GM18907 (cell line): ENCODE measurements around the gene ADGRG1.
"Not testable (repeated sequence)": the region's sequence is repeated elsewhere in the genome, so short reads cannot be mapped to it uniquely, and the experiment has no call there.

ENCODE experiments used
- ATAC-seq: cut with Tn5 transposase; IDR thresholded peaks from one replicate; pipeline ENCODE4 v1.9.1; 2021; ENCODE audit warnings: mild to moderate bottlenecking, moderate library complexity; ENCODE audit not compliant: unreplicated experiment

The ADGRG1 gene

GRCh38 chr16:57695680-57696069, 67.2 kb downstream of the ADGRG1 start:
- ATAC-seq, result no peak

GRCh38 chr16:57696240-57696639, 67.8 kb downstream of the ADGRG1 start:
- ATAC-seq, result no peak

DNA sequence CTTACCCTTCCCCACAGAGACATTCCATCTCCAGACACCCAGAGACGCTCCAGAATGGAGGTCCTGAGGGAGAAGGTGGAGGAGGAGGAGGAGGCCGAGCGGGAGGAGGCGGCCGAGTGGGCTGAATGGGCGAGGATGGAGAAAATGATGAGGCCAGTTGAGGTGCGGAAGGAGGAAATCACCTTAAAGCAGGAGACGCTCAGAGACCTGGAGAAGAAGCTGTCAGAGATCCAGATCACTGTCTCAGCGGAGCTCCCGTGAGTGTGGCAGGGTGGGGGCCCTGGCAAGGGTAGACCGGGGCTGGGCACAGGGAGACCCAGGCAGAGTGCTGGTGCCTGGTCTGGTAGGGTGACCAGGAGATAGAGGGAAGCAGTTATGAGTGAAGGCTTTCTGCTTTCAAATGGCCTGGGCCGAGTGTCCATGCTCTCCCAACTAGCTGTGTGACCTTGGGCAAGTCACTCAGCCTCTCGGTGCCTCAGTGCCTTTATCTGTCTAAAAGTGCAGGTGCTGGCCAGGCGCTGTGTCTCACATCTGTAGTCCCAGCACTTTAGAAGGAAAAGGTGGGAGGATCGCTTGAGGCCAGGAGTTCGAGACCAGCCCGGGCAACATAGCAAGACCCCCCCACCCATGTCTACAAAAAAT, 69.6 kb downstream of the ADGRG1 start:
- no peak for ATAC-seq

DNA sequence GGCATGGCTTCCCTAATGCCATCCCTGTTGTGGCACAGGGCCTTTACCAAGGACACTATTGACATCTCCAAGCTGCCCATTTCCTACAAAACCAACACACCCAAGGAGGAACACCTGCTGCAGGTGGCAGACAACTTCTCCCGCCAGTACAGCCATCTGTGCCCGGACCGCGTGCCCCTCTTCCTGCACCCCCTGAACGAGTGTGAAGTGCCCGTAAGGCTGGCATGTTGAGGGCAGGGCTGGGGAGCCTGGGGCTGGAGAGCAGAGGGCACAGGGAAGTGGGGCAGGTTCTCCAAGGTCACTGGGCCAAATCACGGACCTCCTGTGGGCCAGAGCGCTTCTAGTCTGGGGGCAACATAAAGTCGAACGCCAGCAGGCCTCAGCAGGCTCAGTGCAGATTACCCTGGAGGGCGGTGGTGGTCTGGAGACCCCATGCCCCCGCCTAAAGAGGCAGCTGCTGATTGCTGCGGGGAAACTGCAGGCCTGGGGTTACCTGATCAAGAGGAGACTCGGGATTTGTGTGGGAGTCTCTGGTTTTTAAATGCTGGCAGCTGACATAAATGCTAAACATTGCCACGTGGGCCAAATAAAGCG, 70.5 kb downstream of the ADGRG1 start:
- no peak for ATAC-seq

DNA sequence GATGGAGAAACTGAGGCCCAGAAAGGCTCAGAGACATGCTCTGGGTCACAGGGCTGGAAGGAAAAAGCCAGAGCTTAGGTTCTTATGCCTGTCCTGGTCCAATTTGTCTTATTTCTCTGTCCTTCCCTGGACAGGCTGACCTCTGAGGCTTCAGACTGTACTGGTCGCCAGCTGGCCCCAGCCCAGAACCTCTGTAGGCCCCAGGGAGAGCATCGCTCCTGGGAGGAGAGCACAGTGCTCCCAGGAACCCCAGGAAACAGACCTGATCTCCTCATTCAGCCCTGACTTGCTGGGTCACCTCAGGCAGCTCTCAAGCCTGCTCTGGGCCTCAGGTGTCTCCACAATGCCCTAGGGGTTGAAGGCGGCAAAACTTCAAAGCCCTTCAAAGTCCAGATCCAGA, 71.1 kb downstream of the ADGRG1 start:
- no peak for ATAC-seq

DNA sequence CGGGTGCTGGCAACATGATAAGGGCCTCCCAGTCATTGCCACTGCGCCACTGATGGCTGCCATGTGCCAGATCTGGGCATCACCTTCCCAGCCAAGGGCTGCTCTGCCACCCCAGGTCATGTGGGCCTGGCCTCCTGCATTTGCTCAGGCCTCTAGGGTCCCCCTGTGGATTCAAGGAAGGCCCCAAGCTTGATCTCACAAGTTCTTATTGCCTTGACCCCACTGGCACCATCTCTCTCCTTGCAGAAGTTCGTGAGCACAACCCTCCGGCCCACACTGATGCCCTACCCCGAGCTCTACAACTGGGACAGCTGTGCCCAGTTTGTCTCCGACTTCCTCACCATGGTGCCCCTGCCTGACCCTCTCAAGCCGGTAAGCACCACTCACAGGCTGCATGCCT, 71.5 kb downstream of the ADGRG1 start:
- ATAC-seq, result no peak

DNA sequence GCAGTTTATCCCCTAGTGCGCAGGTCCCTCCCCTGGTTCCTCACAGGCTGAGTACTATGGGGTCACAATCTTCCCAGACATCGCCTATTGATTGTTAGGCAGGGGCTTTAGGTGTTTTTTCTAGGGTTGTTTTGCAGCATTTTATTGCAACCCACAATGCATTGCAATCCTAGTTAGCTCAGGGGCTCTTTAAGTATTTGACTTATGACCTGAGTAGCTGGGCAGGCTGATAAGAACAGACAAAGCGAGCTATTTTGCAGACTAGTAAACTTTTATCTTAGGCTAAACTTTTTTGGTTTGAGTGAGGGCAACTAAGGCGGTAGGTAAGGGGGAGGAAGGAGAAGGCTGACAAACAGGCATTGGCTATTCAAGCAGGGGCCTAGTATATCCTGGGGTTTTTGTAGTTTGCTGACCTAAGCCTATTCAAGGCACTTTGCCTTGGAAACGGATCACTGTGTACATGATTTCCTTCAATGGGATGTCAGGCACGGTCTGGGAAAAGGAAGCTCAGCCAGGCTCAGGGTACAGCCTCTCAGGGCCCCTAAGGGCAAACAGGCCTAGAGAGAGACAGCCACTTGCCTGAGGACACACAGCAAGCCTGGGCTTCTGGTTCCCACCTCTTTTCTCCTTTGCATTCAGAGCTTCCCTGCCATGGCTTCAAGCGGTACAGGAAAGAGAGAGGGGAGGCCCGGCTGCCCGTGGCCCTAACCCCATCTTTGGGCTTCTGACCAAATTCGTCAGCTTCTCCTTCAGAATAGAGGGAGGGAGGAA, 72.5 kb downstream of the ADGRG1 start:
- no peak for ATAC-seq

DNA sequence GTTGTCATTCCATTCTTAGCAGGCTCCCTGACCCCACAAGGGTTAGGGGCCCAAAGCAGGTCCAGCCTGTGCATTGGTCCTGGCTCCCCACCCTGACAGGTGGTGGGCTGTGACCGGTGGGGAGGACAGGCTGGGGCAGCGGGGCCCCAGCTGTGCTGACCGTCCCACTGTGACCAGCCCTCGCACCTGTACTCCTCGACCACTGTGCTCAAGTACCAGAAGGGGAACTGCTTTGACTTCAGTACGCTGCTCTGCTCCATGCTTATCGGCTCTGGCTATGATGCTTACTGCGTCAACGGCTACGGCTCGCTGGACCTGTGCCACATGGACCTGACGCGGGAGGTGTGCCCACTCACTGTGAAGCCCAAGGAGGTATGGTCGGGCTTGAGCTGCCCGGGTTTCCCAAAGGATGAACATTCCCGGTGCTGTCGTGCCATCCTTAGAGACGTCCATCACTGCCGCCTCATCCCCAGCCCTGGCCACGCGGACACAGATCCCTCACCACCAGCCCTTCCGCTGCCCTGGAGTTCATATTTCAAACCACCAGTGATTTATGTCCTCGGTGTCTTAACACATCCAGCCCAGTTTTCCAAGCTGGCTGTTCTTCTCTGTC, 73.4 kb downstream of the ADGRG1 start:
- ATAC-seq, result no peak

- ATAC-seq, result no peak
Observed at GRCh38 chr16:57703416-57704010, 75.1 kb downstream of the ADGRG1 start.

DNA sequence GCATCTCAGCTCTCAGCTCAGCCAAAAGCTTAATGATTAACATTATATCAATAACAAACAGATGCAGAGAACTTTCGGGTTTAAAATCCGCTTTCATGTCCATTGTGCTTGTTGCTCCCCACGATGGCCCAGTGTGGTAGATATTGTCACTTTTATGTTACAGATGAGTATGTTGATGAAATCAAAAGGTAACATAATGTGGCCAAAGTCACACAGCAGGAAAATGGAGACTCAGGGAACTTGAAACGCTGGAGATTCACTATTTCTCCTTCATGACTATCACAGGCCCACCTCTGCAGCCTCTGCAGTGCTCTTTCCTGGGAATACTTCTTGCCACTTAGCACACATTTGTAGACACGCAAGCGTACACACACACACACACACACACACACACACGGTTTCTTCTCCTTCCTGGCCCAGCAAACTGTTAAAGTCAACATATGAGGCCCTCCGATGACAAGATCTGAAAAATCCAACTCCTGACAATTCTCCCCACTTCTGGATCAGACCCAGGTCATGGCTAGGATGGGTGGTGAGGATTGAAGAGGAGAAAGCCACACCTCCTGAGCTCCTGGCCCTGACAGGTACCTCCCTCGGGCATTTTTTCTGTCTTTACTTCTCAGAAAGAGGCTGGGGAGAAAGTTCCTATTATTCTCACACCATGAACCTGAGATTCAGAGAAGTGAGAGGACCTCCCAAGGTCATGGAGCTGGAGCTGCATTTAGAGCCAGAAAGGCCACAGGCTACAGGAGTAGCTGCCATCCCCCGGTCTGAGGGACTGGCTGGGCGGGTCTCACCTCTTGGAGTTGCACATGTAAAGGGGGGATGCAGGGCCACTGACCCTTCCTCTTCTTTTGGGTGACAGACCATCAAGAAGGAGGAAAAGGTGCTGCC, 75.8 kb downstream of the ADGRG1 start:
- ATAC-seq, result no peak

DNA sequence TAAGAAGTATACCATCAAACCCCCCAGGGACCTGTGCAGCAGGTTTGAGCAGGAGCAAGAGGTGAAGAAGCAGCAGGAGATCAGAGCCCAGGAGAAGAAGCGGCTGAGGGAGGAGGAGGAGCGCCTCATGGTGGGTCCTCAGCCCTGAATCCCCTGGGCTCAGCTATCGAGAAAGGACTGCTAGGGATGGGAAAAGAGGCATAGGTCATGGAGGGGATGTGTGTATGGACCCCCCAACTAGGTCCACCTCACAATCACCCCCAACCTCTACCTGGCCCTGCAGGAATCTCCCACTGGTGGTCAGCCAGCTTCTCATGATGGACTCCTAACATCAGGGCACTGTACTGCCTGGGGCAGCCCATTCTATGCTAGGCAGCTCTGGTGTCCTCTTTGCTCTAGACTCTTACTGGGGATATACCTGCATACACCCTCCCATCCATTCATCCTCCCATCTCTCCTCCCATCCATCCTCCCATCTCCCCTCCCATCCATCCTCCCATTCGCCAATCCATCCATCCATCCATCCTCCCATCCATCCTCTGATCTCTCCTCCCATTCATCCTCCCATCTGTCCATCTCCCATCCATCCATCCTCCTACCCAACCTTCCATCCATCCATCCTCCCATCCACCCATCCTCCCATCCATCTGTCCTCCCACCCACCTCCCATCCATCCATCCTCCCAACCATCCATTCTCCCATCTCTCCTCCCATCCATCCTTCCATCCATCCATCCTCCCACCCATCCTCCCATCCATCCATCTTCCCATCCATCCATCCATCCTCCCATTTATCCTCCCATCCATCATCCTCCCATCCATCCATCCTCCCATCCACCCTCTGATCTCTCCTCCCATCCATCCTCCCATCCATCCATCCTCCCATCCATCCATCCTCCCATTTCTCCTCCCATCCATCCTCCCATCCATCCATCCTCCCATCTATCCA, 76.7 kb downstream of the ADGRG1 start:
- no peak for ATAC-seq

GRCh38 chr16:57706717-57707116, 78.3 kb downstream of the ADGRG1 start:
- ATAC-seq, result no peak

GRCh38 chr16:57707331-57707730, 78.9 kb downstream of the ADGRG1 start:
- ATAC-seq, result no peak

GRCh38 chr16:57708168-57708567, 79.7 kb downstream of the ADGRG1 start:
- ATAC-seq, result no peak

GRCh38 chr16:57709663-57710062, 81.2 kb downstream of the ADGRG1 start:
- no peak for ATAC-seq

DNA sequence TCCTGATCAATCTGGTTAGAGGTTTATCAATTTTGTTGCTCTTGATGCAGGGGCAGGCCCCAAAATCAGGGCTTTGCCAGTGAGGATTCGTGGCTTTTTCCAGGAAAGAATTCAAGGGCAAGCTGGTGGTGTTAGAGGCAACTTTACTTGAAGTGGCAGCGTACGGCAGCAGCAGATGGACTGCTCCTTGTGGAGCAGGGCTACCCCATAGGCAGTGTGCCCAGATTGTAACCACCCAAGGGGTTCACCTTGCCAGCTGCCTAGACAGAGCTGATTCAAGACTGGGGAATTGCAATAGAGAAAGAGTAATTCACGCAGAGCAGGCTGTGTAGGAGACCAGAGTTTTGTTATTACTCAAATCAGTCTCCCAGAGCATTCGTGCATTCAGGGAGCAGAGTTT, 82.9 kb downstream of the ADGRG1 start:
- ATAC-seq, result no peak

- ATAC-seq, result no peak
Observed at GRCh38 chr16:57711993-57712392, 83.6 kb downstream of the ADGRG1 start.

DNA sequence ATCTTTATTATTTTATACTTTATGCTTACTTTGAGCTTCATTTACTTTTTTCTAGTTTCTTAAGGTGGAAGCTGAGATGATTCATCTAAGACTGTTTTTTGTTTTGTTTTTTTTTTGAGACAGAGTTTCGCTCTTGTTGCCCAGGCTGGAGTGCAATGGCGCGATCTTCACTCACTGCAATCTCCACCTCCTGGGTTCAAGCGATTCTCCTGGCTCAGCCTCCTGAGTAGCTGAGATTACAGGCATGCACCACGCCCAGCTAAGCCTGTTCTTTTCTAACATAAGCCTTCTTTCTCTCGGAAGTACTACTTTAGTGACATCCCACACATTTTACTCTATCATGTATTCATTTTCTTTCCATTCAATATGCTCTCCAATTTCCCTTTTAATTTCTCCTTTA, 84.1 kb downstream of the ADGRG1 start:
- ATAC-seq, result not testable (repeated sequence)

- ATAC-seq, result no peak
Observed at GRCh38 chr16:57713596-57713995, 85.2 kb downstream of the ADGRG1 start.
